Neuronal stem cell (in vitro differentiated cells): ENCODE data around the gene ZFP57.

Source experiments
- DNase-seq: peaks from one replicate; pipeline ENCODE4 v3.0.0-alpha.2; 2013; ENCODE audit warnings: low spot score
- H2AFZ ChIP-seq: one replicate; pipeline ENCODE4 v1.6.1; 2013; ENCODE audit warnings: mild to moderate bottlenecking, low read length, inconsistent platforms
- H2AK5ac ChIP-seq: 2 replicates; pipeline ENCODE4 v1.6.1; 2013; ENCODE audit warnings: low read depth, mild to moderate bottlenecking, inconsistent platforms, low read length, moderate library complexity, mixed read lengths
- H2BK120ac ChIP-seq: 2 replicates; pipeline ENCODE4 v1.6.1; 2013; ENCODE audit warnings: low read depth, mild to moderate bottlenecking, inconsistent platforms, low read length, moderate library complexity, mixed read lengths
- H2BK12ac ChIP-seq: one replicate; pipeline ENCODE4 v1.6.1; 2013; ENCODE audit warnings: low read length, inconsistent platforms
- H2BK15ac ChIP-seq: 2 replicates; pipeline ENCODE4 v1.6.1; 2013; ENCODE audit warnings: mild to moderate bottlenecking, low read length, inconsistent platforms, mixed read lengths
- H2BK5ac ChIP-seq: one replicate; pipeline ENCODE4 v1.6.1; 2013; ENCODE audit warnings: inconsistent platforms, mild to moderate bottlenecking, low read length, moderate library complexity
- H3K14ac ChIP-seq: one replicate; pipeline ENCODE4 v1.6.1; 2013; ENCODE audit warnings: low read length, inconsistent platforms
- H3K18ac ChIP-seq: 2 replicates; pipeline ENCODE4 v1.6.1; 2013; ENCODE audit warnings: low read length, inconsistent platforms
- H3K23ac ChIP-seq: 2 replicates; pipeline ENCODE4 v1.6.1; 2013; ENCODE audit warnings: low read depth, mild to moderate bottlenecking, mixed read lengths, low read length, inconsistent platforms; ENCODE audit not compliant: poor library complexity
- H3K27ac ChIP-seq: replicated peaks from 3 replicates; pipeline ENCODE4 v1.5.1; 2013; ENCODE audit warnings: low read length, inconsistent platforms
- H3K27me3 ChIP-seq, 3 experiments: 2 replicates each; pipeline ENCODE4 v1.6.1; 2013; ENCODE audit warnings: low read length in 3 of 3, mild to moderate bottlenecking in 2 of 3, inconsistent platforms in 1 of 3, low read depth in 1 of 3, mixed read lengths in 1 of 3, moderate library complexity in 1 of 3; ENCODE audit not compliant: control insufficient read depth in 3 of 3, insufficient read depth in 3 of 3
- H3K36me3 ChIP-seq, 2 donors: replicated peaks in 1 of 2; 2 replicates each; pipeline ENCODE4 v1.6.1; 2013; ENCODE audit warnings: low read length in 2 of 2; ENCODE audit not compliant: control insufficient read depth in 2 of 2, insufficient read depth in 2 of 2
- H3K4ac ChIP-seq: 2 replicates; pipeline ENCODE4 v1.6.1; 2013; ENCODE audit warnings: inconsistent platforms, mild to moderate bottlenecking, low read length, moderate library complexity
- H3K4me1 ChIP-seq, 2 donors: 1 replicate in 1 of 2; 2 replicates in 1 of 2; pipeline ENCODE4 v1.6.1; 2013; ENCODE audit warnings: low read length in 2 of 2, low read depth in 1 of 2; ENCODE audit not compliant: control insufficient read depth in 2 of 2, insufficient read depth in 1 of 2
- H3K4me2 ChIP-seq: one replicate; pipeline ENCODE4 v1.6.1; 2013; ENCODE audit warnings: mild to moderate bottlenecking, low read length, inconsistent platforms; ENCODE audit not compliant: insufficient read depth, poor library complexity, severe bottlenecking
- H3K4me3 ChIP-seq, 2 donors: 2 replicates each; pipeline ENCODE4 v1.5.1; 2013; ENCODE audit warnings: low read length in 2 of 2, mild to moderate bottlenecking in 2 of 2, inconsistent platforms in 1 of 2, moderate library complexity in 1 of 2
- H3K79me1 ChIP-seq: one replicate; pipeline ENCODE4 v1.6.1; 2013; ENCODE audit warnings: low read depth, mild to moderate bottlenecking, inconsistent platforms, low read length, moderate library complexity
- H3K9ac ChIP-seq: one replicate; pipeline ENCODE4 v1.6.1; 2013; ENCODE audit warnings: mild to moderate bottlenecking, low read depth, low read length, inconsistent platforms; ENCODE audit not compliant: poor library complexity
- H3K9me3 ChIP-seq, 2 donors: replicated peaks in 1 of 2; 2 replicates each; pipeline versions ENCODE3 to v1.6.1; 2013; ENCODE audit warnings: low read length in 2 of 2, mild to moderate bottlenecking in 2 of 2, inconsistent platforms in 1 of 2, low read depth in 1 of 2, mixed read lengths in 1 of 2, moderate library complexity in 1 of 2; ENCODE audit not compliant: control insufficient read depth in 2 of 2, insufficient read depth in 1 of 2
- H4K8ac ChIP-seq: one replicate; pipeline ENCODE4 v1.6.1; 2013; ENCODE audit warnings: low read depth, mild to moderate bottlenecking, inconsistent platforms, low read length, moderate library complexity
- H4K91ac ChIP-seq: one replicate; pipeline ENCODE4 v1.6.1; 2013; ENCODE audit warnings: low read length, low read depth, mild to moderate bottlenecking, inconsistent platforms; ENCODE audit not compliant: poor library complexity
- WGBS, 2 donors: extraction: QIAGEN DNeasy Blood & Tissue Kit; methylation state at CpG; one replicate each; pipeline ENCODE4 v1.1.7; 2013; ENCODE audit warnings: missing lambda C conversion rate in 2 of 2, mixed read lengths in 1 of 2; ENCODE audit not compliant: insufficient read length in 2 of 2, insufficient replicate concordance in 1 of 2; ENCODE audit errors: extremely low coverage in 2 of 2; 5-methylcytosine and 5-hydroxymethylcytosine counted together

Gene ZFP57

GRCh38 chr6:29655658-29656057 is 25.3 kb downstream of the ZFP57 start:
- no peak overlapping the region for H3K18ac ChIP-seq
- H3K9ac ChIP-seq: no peak overlapping the region
- no peaks in the 10 kb centered on the region for H3K9me3 ChIP-seq
- no peak overlapping the region for H2BK5ac ChIP-seq
- H3K4me3 ChIP-seq: no peak overlapping the region
- peaks cover 0 to 30% (median 0%) of the 10 kb centered on the region in 3 experiments for H3K27me3 ChIP-seq
- no peak for DNase-seq
- no peak overlapping the region for H3K14ac ChIP-seq
- peaks cover 0 to 5% of the 10 kb centered on the region in 2 donors for H3K4me1 ChIP-seq
- no peak overlapping the region for H3K23ac ChIP-seq
- no peak overlapping the region for H4K91ac ChIP-seq
- H2BK15ac ChIP-seq: no peak overlapping the region
- no peak overlapping the region for H3K27ac ChIP-seq
- H2AFZ ChIP-seq: no peak overlapping the region
- no peaks in the 10 kb centered on the region for H3K79me1 ChIP-seq
- H3K36me3 ChIP-seq: no peaks in the 10 kb centered on the region
- H2BK120ac ChIP-seq: no peak overlapping the region
- H2BK12ac ChIP-seq: no peak overlapping the region
- no CpG with 5 or more reads among the region's 6 CpGs for WGBS, 2 donors
- no peak overlapping the region for H2AK5ac ChIP-seq
- no peak overlapping the region for H3K4ac ChIP-seq
- no peak overlapping the region for H3K4me2 ChIP-seq
- H4K8ac ChIP-seq: no peak overlapping the region

DNA sequence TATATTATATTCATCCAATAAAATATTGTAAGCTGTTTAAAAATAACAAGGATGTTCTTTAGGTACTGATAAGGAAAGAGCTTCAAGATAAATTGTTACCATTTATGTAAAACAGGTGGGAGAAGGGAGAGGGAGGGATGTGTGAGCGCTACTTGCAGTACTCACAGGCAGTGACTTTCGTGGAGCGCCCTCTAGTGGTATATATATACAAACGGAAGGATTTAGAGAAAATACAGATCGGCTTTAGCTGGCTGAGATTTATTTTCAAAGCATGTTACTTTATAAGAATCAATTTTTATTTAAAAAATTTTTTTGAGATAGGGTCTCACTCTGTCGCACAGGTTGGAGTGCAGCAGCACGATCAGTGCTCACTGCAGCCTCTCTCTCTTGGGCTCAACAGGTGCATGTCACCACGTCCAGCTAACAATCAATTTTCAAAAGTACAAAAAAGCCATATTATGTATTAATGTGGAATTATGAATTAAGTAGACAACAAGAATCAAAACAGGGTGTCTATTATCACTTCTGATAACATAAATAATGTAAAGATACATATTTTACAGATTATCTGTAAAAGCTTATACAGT is 27.4 kb downstream of the ZFP57 start:
- no CpG with 5 or more reads among the region's 8 CpGs for WGBS, 2 donors

DNA sequence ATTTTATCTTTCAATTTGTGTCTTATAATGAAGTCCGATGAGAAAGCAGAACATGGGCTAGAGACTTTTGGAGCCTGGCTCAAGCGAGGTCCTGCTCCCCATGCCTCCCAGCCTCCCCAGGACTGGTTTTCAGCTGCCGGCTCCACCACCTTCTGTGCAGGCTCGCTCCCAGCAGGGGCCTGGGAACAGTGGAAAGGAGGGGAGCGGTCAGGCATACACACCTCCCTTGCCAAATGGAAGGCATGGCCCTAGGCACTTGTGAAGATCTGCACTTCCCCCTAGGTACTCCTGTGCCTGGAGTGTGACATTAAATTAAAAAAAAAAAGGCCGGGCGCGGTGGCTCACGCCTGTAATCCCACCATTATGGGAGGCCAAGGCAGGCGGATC is 28.8 kb downstream of the ZFP57 start:
- no peaks in the 10 kb centered on the region for H3K36me3 ChIP-seq
- no peak overlapping the region for H3K27ac ChIP-seq
- no peak overlapping the region for H2AFZ ChIP-seq
- H4K91ac ChIP-seq: no peak overlapping the region
- H2BK5ac ChIP-seq: peak overlapping the region; percentile 56
- no peak overlapping the region for H3K14ac ChIP-seq
- peak overlapping the region; percentile 96 for H2AK5ac ChIP-seq
- no peak overlapping the region for H3K4me3 ChIP-seq
- H3K79me1 ChIP-seq: no peaks in the 10 kb centered on the region
- no peak for DNase-seq
- H3K4ac ChIP-seq: peak overlapping the region; percentile 54
- no peak overlapping the region for H4K8ac ChIP-seq
- no peak overlapping the region for H2BK15ac ChIP-seq
- peaks cover 0 to 30% (median 1%) of the 10 kb centered on the region in 3 experiments for H3K27me3 ChIP-seq
- no peak overlapping the region for H3K23ac ChIP-seq
- H3K4me1 ChIP-seq: peaks cover 0 to 13% of the 10 kb centered on the region in 2 donors
- no peak overlapping the region for H2BK120ac ChIP-seq
- H3K18ac ChIP-seq: peak overlapping the region; percentile 84
- no peak overlapping the region for H3K4me2 ChIP-seq
- no CpG with 5 or more reads among the region's 10 CpGs for WGBS, 2 donors
- no peaks in the 10 kb centered on the region for H3K9me3 ChIP-seq
- no peak overlapping the region for H2BK12ac ChIP-seq
- no peak overlapping the region for H3K9ac ChIP-seq

More for the DNA sequence above, 27.4 kb downstream of the ZFP57 start:
- Histone ChIP-seq H3K18ac (no peak overlapping the region), H3K27me3 (peaks cover 0 to 30% (median 1%) of the 10 kb centered on the region in 3 experiments), H2BK120ac (no peak overlapping the region), H3K4me2 (no peak overlapping the region), H3K9me3 (no peaks in the 10 kb centered on the region), H4K8ac (no peak overlapping the region), H3K79me1 (no peaks in the 10 kb centered on the region), H4K91ac (no peak overlapping the region), H2BK15ac (no peak overlapping the region), H2AFZ (no peak overlapping the region), H3K4me3 (no peak overlapping the region), H2AK5ac (no peak overlapping the region), H3K36me3 (no peaks in the 10 kb centered on the region), H3K4me1 (peaks cover 0 to 13% of the 10 kb centered on the region in 2 donors), H3K23ac (no peak overlapping the region), H3K27ac (no peak overlapping the region), H3K14ac (no peak overlapping the region), H2BK5ac (no peak overlapping the region), H3K9ac (no peak overlapping the region), H3K4ac (no peak overlapping the region), H2BK12ac (no peak overlapping the region)
- peak; percentile 63 for DNase-seq

GRCh38 chr6:29651413-29652197 is 29.3 kb downstream of the ZFP57 start:
- no peak overlapping the region for H2BK12ac ChIP-seq
- no peak overlapping the region for H4K8ac ChIP-seq
- H2AFZ ChIP-seq: no peak overlapping the region
- H3K36me3 ChIP-seq: no peaks in the 10 kb centered on the region
- peaks cover 0 to 11% of the 10 kb centered on the region in 2 donors for H3K4me1 ChIP-seq
- H2BK5ac ChIP-seq: peak overlapping the region; percentile 56
- WGBS, 2 donors: no CpG with 5 or more reads among the region's 8 CpGs
- no peak overlapping the region for H3K9ac ChIP-seq
- no peaks in the 10 kb centered on the region for H3K9me3 ChIP-seq
- DNase-seq: no peak
- H2BK15ac ChIP-seq: no peak overlapping the region
- no peak overlapping the region for H4K91ac ChIP-seq
- no peak overlapping the region for H2BK120ac ChIP-seq
- H3K27me3 ChIP-seq: peaks cover 0 to 24% (median 1%) of the 10 kb centered on the region in 3 experiments
- H3K14ac ChIP-seq: no peak overlapping the region
- H3K18ac ChIP-seq: no peak overlapping the region
- H3K4me3 ChIP-seq: no peak overlapping the region
- H2AK5ac ChIP-seq: peak overlapping the region; percentile 96
- no peak overlapping the region for H3K4me2 ChIP-seq
- no peaks in the 10 kb centered on the region for H3K79me1 ChIP-seq
- no peak overlapping the region for H3K4ac ChIP-seq
- H3K27ac ChIP-seq: no peak overlapping the region
- no peak overlapping the region for H3K23ac ChIP-seq
